22Rv1 (cell line): ENCODE results near the gene LRRC34.

ENCODE experiments used
- H3K27ac ChIP-seq: fragments of 450-650 bp; 2 replicates; pipeline ENCODE4 v1.5.1; 2017
- ZFX ChIP-seq: fragments of 450-650 bp; IDR thresholded peaks from 2 replicates; pipeline ENCODE4 v1.6.1; 2017; ENCODE audit warnings: antibody characterized with exemption, borderline replicate concordance
- TF ChIP-seq, protein P1 (sequence below): fragments of 450-650 bp; IDR thresholded peaks from 2 replicates; pipeline ENCODE4 v1.5.1; 2017; ENCODE audit warnings: mild to moderate bottlenecking

LRRC34 gene, protein sequence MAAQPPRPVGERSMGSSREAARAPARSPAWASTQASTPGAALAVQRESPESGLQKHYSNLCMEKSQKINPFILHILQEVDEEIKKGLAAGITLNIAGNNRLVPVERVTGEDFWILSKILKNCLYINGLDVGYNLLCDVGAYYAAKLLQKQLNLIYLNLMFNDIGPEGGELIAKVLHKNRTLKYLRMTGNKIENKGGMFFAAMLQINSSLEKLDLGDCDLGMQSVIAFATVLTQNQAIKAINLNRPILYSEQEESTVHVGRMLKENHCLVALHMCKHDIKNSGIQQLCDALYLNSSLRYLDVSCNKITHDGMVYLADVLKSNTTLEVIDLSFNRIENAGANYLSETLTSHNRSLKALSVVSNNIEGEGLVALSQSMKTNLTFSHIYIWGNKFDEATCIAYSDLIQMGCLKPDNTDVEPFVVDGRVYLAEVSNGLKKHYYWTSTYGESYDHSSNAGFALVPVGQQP

DNA sequence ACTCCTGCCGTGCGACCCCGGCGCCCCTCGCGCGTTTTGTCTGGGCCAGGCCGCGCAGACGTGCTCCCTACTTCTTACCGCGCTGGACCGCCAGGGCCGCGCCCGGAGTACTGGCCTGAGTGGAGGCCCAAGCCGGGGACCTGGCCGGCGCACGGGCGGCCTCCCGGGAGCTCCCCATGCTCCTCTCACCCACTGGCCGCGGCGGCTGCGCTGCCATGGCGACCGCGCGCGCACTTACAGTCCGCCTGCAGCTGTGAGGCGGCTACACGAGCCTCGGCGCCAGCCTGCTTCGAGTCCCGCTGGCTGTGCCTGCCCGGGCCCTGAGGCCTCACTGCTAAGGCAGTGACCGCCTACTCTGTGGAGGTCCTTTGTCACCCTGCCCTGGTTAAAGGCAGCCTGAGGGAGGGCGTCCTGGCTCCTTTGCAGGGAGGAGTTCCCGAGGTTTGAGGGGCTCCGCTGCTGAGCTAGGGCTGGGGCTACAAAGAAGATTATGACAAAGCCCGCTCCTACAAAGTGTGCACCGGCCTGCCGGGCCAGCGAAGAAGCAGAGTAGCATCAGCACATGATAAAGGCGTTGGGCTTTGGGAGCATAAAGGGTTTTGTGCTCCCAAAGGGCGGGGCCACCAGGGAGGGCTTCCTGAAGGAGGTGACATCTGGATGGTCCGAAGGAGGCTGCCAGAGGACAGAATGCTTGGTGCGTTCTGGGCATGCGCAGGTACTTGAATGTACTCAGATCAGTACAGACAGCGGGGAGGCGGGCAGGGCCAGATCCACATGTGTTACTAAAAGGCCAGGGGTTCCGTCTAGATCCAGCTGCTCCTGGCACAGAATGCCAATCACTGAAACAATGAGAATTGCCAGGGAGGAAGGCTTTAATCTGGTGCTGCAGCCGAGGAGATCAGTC lies at the start of gene LRRC34, which contains the start of gene LRRIQ4:
Gene LRRC34, minus strand, starts transcription at position 573 of the 904 bp plus-strand sequence. Its CDS starts 356 bp downstream, at position 217.
Gene LRRIQ4, plus strand, starts transcription at position 539 of the 904 bp plus-strand sequence. CDS start 9,052 bp downstream, outside the sequence.
- peak within 1 kb of the TSS; percentile 57 for H3K27ac ChIP-seq
- TF ChIP-seq, protein P1, sequence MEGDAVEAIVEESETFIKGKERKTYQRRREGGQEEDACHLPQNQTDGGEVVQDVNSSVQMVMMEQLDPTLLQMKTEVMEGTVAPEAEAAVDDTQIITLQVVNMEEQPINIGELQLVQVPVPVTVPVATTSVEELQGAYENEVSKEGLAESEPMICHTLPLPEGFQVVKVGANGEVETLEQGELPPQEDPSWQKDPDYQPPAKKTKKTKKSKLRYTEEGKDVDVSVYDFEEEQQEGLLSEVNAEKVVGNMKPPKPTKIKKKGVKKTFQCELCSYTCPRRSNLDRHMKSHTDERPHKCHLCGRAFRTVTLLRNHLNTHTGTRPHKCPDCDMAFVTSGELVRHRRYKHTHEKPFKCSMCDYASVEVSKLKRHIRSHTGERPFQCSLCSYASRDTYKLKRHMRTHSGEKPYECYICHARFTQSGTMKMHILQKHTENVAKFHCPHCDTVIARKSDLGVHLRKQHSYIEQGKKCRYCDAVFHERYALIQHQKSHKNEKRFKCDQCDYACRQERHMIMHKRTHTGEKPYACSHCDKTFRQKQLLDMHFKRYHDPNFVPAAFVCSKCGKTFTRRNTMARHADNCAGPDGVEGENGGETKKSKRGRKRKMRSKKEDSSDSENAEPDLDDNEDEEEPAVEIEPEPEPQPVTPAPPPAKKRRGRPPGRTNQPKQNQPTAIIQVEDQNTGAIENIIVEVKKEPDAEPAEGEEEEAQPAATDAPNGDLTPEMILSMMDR = 0 out of 2 replicates have a peak, but pooled peaks have one; percentile 3
- no peak for TF ChIP-seq ZFX

DNA sequence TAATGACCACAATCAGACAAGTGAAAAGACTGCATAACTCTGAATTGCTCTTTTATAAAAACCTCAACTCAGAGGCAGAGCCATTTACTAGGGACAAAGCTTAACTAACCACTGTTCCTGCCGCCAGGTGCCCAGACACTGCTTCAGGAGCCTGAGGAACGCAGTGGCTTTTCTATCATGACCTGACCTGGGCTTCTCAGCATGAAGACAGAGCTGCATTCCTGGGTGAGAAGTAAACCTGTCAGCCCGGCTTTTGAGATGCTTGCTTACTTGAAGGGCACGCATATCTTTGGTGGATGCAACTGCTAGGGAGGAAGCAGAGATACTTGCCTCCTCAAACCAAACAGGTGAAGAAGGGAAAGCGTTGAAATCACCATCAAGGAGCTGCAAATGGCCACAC lies 49.2 kb upstream of the LRRC34 start:
- TF ChIP-seq ZFX = no peak
- TF ChIP-seq, protein P1 = no peak
- no peak overlapping the region for H3K27ac ChIP-seq

DNA sequence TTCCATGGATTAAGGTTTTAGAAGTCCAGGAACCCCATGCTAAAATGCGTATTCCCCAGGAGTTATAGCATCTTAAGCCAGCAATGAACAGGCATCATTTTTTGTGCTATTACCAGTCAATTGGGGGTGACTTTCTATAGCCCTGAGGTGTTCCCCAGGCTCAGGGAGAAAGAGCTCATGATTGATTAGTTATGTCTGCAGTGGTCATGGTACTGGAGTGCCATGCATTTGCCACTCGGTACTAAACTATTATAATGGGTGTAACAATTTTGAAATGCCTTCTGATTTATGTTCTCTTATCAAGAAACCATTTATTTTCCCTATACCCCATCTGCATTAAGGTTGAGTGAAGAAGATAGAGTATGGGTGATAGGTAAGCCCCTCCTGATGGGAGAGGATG lies 45.1 kb upstream of the LRRC34 start:
- H3K27ac ChIP-seq = no peak overlapping the region
- TF ChIP-seq ZFX = no peak
- TF ChIP-seq, protein P1 = no peak

DNA sequence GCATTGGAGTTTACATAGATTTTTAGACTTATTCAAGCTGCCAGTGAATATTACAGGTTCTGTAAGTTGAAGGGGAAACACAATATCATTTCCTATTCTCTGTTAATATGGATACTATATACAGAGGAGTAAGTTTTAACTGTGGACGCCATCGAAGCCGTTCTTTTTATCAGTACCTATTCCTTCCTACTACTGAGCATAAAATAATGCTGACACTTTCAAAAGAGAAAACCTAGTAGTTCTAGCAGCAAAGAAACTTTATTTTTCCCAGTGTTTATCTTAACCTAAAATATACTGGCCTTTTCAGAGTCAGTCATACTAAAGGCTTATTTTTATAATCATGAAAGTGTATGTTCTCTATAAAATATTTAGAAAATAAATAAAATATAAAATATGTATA lies 42.8 kb upstream of the LRRC34 start:
- no peak overlapping the region for H3K27ac ChIP-seq
- TF ChIP-seq, protein P1 = no peak
- TF ChIP-seq ZFX = no peak

DNA sequence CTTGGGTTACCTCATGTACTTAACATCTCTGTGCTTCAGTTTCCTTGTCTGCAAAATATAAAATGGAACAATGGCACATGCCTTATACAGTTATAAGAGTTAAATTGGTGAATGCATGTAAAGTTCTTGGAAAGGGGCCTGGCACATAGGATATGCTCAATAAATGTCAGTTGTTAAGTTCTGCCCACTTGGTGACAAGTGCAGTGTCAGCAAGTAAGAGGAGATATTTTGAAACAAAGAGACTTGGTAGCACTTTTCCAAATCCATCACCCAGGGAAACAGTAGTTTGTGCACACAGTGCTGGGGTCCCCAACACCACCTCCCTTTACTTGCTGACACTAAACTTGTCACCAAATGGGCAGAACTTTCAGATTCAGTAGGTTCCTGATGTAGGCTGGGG lies 37.9 kb upstream of the LRRC34 start:
- H3K27ac ChIP-seq = no peak overlapping the region
- no peak for TF ChIP-seq ZFX
- TF ChIP-seq, protein P1 = no peak

DNA sequence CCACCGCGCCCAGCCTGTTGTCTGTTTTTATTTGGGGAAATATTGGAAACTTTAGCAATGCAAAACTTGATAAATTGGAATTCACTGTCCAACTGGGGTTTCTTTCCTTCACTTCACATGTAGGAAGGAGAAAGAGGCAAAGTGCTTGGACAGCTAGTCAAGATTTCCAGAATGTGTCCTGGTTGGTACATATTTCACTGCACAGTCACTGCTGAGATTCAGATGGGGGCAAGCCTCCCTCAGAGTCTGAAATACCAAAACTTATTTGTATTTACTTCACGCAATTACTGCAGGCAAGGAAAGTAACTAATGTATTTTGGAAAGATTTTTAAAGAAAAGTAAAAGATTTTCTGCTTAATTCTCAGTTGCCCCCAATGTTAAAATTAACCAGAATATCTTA lies 36.0 kb upstream of the LRRC34 start:
- H3K27ac ChIP-seq = no peak overlapping the region
- TF ChIP-seq ZFX = no peak
- TF ChIP-seq, protein P1 = no peak
